Hepatocyte (in vitro differentiated cells): ENCODE data around the gene STAMBP. TPM values are rescaled to one million over a fixed set of nuclear protein-coding genes. Genes with fewer than 3 reads are reported as not detected.

Experiments
- DNase-seq: peaks from one replicate; pipeline ENCODE4 v3.0.0-alpha.2; 2016; ENCODE audit warnings: low spot score
- H2AFZ ChIP-seq: fragments of 200-600 bp; sonication (generic); 2 replicates; pipeline ENCODE4 v1.6.0; 2016; ENCODE audit warnings: antibody characterized with exemption, mild to moderate bottlenecking
- H3K27ac ChIP-seq: fragments of 200-600 bp; sonication (generic); 2 replicates; pipeline ENCODE4 v1.5.1; 2016; ENCODE audit warnings: mild to moderate bottlenecking
- H3K27me3 ChIP-seq: fragments of 200-600 bp; sonication (generic); 2 replicates; pipeline ENCODE4 v1.6.1; 2016
- H3K36me3 ChIP-seq: fragments of 200-600 bp; sonication (generic); replicated peaks from 2 replicates; pipeline ENCODE4 v1.5.1; 2016; ENCODE audit warnings: low read depth; ENCODE audit not compliant: insufficient read depth
- H3K4me1 ChIP-seq: fragments of 200-600 bp; sonication (generic); 2 replicates; pipeline ENCODE4 v1.5.1; 2016; ENCODE audit warnings: mild to moderate bottlenecking, moderate library complexity; ENCODE audit not compliant: insufficient read depth
- H3K4me2 ChIP-seq: fragments of 200-600 bp; sonication (generic); 2 replicates; pipeline ENCODE4 v1.6.0; 2016
- H3K4me3 ChIP-seq: fragments of 200-600 bp; sonication (generic); 2 replicates; pipeline ENCODE4 v1.5.1; 2016; ENCODE audit warnings: mild to moderate bottlenecking
- H3K79me2 ChIP-seq: fragments of 200-600 bp; sonication (generic); 2 replicates; pipeline ENCODE4 v1.6.0; 2017; ENCODE audit warnings: mild to moderate bottlenecking
- H3K9me2 ChIP-seq: fragments of 200-600 bp; sonication (generic); replicated peaks from 2 replicates; pipeline ENCODE4 v1.6.0; 2017; ENCODE audit warnings: mild to moderate bottlenecking; ENCODE audit not compliant: insufficient read depth
- H3K9me3 ChIP-seq: fragments of 200-600 bp; sonication (generic); 2 replicates; pipeline ENCODE4 v1.5.1; 2016; ENCODE audit warnings: low read depth, mild to moderate bottlenecking
- H4K20me1 ChIP-seq: fragments of 200-600 bp; sonication (generic); 2 replicates; pipeline ENCODE4 v1.6.0; 2016; ENCODE audit warnings: mild to moderate bottlenecking; ENCODE audit not compliant: insufficient read depth, poor library complexity, severe bottlenecking
- EZH2 ChIP-seq: fragments of 200-600 bp; sonication (generic); IDR thresholded peaks from 2 replicates; pipeline ENCODE4 v1.6.1; 2016; ENCODE audit warnings: antibody characterized with exemption, mild to moderate bottlenecking, borderline replicate concordance
- EZH2phosphoT487 ChIP-seq: fragments of 200-600 bp; sonication (generic); IDR thresholded peaks from one replicate; pipeline ENCODE4 v1.6.1; 2018; ENCODE audit warnings: antibody characterized with exemption, mild to moderate bottlenecking, low read depth, moderate library complexity; ENCODE audit not compliant: unreplicated experiment, severe bottlenecking
- WGBS: methylation state at CpG from one replicate; pipeline ENCODE4 v1.1.6; 2016; ENCODE audit warnings: low lambda C conversion rate; ENCODE audit errors: missing lambda C conversion rate; 5-methylcytosine and 5-hydroxymethylcytosine counted together
- polyA plus RNA-seq: library from polyadenylated mRNA; unstranded; fragments of >200 nt; fragmentation: Nextera tagmentation; extraction: Ambion mirVana; gene quantifications from 2 replicates; pipeline ENCODE4 v1.2.1, GENCODE V29; 2016
- total RNA-seq: library from RNA; depleted of rRNA; stranded (reverse); fragments of >200 nt; gene quantifications from 2 replicates; pipeline ENCODE4 v1.2.3, GENCODE V29; 2014
- TF ChIP-seq, protein P1 (sequence below): fragments of 200-600 bp; sonication (generic); IDR thresholded peaks from 2 replicates; pipeline ENCODE4 v1.5.1; 2016; ENCODE audit warnings: antibody characterized with exemption, mild to moderate bottlenecking; ENCODE audit not compliant: poor library complexity

The STAMBP gene
- total and polyA plus RNA-seq, 2 experiments from 2014 or later: 34.3 to 43.0 TPM

DNA sequence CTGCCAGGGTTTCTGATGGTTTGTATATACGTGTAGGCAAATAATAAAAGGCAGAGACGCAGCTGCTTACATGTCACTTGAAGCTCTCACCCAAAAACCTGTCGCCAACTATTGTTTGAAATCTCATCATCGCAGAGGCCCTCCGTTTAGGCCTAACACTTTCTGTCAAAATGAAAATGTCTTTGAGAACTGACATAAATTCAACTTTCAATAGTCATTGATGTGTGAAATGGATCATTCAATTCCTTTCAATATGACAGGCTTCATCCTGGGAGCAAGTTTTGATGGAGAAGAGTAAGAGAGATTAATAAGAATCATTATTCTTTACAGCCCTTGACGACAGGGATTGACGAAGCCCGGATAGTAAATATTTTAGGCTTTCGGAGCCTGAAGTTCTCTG is 66.7 kb downstream of the STAMBP start:
- Histone ChIP-seq H3K79me2 (no peaks in the 10 kb centered on the region), H3K27ac (no peak overlapping the region), H3K4me2 (no peak overlapping the region), H3K9me3 (no peaks in the 10 kb centered on the region), H3K36me3 (no peaks in the 10 kb centered on the region), H3K9me2 (no peaks in the 10 kb centered on the region), H3K4me3 (no peak overlapping the region), H4K20me1 (no peaks in the 10 kb centered on the region), H3K27me3 (no peaks in the 10 kb centered on the region), H2AFZ (no peak overlapping the region), H3K4me1 (peaks cover 5% of the 10 kb centered on the region)
- 92% methylated on average over 9 of the region's 9 CpGs for WGBS
- DNase-seq: no peak
- TF ChIP-seq EZH2 (no peak), EZH2phosphoT487 (no peak)
- TF ChIP-seq, protein P1, sequence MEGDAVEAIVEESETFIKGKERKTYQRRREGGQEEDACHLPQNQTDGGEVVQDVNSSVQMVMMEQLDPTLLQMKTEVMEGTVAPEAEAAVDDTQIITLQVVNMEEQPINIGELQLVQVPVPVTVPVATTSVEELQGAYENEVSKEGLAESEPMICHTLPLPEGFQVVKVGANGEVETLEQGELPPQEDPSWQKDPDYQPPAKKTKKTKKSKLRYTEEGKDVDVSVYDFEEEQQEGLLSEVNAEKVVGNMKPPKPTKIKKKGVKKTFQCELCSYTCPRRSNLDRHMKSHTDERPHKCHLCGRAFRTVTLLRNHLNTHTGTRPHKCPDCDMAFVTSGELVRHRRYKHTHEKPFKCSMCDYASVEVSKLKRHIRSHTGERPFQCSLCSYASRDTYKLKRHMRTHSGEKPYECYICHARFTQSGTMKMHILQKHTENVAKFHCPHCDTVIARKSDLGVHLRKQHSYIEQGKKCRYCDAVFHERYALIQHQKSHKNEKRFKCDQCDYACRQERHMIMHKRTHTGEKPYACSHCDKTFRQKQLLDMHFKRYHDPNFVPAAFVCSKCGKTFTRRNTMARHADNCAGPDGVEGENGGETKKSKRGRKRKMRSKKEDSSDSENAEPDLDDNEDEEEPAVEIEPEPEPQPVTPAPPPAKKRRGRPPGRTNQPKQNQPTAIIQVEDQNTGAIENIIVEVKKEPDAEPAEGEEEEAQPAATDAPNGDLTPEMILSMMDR: no peak

DNA sequence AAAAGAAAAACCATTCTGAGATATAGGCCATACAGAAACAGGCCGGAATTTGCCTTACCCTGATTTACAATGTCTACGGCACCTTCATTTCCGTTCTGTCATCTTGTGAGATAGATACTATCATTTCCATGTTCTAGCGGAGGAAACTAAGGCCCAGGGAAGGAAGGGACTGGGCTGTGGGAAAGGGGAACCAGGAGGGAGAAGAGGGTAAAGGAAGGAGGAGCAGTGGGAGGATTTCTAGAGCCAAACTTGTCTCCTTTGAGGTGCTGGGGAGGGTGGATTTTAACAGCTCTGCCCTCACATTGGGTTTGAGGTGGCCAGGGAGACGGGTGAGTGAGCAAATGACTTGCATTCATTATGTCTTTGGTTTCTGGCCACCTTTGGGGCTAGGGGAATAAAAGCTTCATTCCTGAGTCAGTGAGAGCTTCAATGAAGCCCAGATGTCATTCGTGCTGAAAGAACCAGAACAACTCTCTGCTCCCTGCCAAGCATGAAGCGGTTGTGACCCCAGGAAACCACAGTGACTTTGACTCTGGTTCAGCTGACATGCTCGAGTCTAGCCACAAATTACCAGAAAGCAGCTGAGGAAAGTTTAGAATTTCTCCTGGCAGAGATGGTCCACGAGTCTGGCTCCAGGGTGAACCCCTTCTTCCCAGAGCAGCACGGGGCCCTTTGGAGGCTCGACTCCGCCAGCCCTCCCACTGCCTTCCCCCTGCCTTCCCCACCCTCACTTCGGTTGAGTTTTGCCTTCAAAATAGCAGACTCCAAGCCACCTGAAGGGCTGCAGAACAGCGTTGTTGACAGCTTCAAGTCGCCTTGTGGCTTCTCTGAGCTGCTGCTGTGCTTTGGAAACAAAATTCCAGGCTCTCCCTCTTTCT is 67.8 kb downstream of the STAMBP start:
- WGBS: 81% methylated on average over 15 of the region's 15 CpGs
- DNase-seq: no peak
- no peak for TF ChIP-seq EZH2
- no peak for TF ChIP-seq EZH2phosphoT487
- TF ChIP-seq, protein P1: no peak
- no peaks in the 10 kb centered on the region for H3K27me3 ChIP-seq
- H3K36me3 ChIP-seq: no peaks in the 10 kb centered on the region
- H2AFZ ChIP-seq: no peak overlapping the region
- no peaks in the 10 kb centered on the region for H3K9me3 ChIP-seq
- H3K27ac ChIP-seq: no peak overlapping the region
- H3K4me1 ChIP-seq: peaks cover 5% of the 10 kb centered on the region
- H3K4me3 ChIP-seq: no peak overlapping the region
- H3K4me2 ChIP-seq: no peak overlapping the region
- no peaks in the 10 kb centered on the region for H3K79me2 ChIP-seq
- H3K9me2 ChIP-seq: no peaks in the 10 kb centered on the region
- H4K20me1 ChIP-seq: no peaks in the 10 kb centered on the region

DNA sequence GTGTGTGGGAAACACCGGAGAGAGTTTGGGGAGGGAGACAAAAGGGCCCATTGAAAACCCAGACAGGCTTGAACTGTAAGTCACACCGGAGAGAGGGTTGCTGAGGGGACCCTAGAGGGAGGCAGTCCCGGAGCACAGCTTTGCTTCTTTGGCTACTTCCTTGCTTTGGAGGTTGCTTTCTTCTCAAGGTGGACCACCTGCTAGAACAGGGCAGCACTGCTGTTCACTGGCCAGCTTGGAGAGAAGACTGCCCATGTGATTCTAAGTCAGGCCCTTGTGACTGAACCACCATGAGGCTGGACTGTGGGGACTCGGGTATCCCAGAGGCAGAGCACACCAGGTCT is 68.5 kb downstream of the STAMBP start:
- H3K27me3 ChIP-seq: no peaks in the 10 kb centered on the region
- H3K9me3 ChIP-seq: no peaks in the 10 kb centered on the region
- H3K4me1 ChIP-seq: peaks cover 5% of the 10 kb centered on the region
- no peak for DNase-seq
- no peaks in the 10 kb centered on the region for H4K20me1 ChIP-seq
- no peak overlapping the region for H3K4me2 ChIP-seq
- no peak overlapping the region for H3K27ac ChIP-seq
- H3K4me3 ChIP-seq: no peak overlapping the region
- no peaks in the 10 kb centered on the region for H3K79me2 ChIP-seq
- H2AFZ ChIP-seq: no peak overlapping the region
- H3K9me2 ChIP-seq: no peaks in the 10 kb centered on the region
- TF ChIP-seq, protein P1: no peak
- TF ChIP-seq EZH2phosphoT487 (no peak), EZH2 (no peak)
- H3K36me3 ChIP-seq: no peaks in the 10 kb centered on the region
- WGBS: 90% methylated on average over 4 of the region's 4 CpGs
